ENCODE data around the gene FBXW5. TPM values are rescaled to one million over a fixed set of nuclear protein-coding genes. Genes with fewer than 3 reads are reported as not detected.

The FBXW5 gene
- 258 TPM for polyA plus RNA-seq (2012; ENCODE audit: insufficient read depth, insufficient read length, low read depth)

- Histone ChIP-seq H3K4me1 (no peaks in the 10 kb centered on the region), H3K9me3 (no peaks in the 10 kb centered on the region), H3K36me3 (peaks cover 31% of the 10 kb centered on the region), H3K27me3 (no peaks in the 10 kb centered on the region), H3K4me3 (ENCODE audit: low read depth, low read length) (peak within 1 kb of the TSS; percentile 79)
- peak; percentile 84 for TF ChIP-seq CTCF (IDR thresholded peaks at IDR 0.05; ENCODE audit: low read depth, low read length)
- DNase-seq = peak; percentile 98
Measured at GRCh38 chr9:136944519-136945332, at the start of gene FBXW5, which contains the start of gene C8G. Gene FBXW5 (minus strand): TSS chr9:136944738. CDS start chr9:136944083, 655 bp downstream. Gene C8G (plus strand): TSS chr9:136945243. CDS start chr9:136945321, 78 bp downstream.

DNA sequence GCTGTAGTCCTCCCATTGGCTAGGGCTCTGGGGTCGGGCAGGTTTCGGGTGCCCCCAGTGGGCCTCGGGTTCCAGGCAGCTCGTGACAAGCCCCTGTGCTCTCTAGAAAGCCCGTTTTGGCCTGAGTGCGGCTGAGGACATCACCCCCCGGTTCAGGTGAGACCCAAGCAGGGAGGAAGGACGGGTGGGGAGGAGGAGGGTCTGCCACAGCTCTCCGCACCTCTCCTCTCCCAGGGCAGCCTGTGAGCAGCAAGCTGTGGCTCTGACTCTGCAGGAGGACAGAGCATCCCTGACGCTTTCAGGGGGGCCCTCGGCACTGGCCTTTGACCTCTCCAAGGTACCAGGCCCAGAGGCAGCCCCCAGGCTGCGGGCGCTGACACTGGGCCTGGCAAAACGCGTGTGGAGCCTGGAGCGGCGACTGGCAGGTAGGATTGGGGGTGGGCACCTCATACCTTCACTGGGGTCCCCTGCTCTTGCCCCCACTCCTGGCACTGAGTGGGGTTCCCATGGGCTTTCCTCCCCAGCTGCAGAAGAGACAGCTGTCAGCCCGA, 48.4 kb upstream of the FBXW5 start:
- H3K4me1 ChIP-seq = peaks cover 19% of the 10 kb centered on the region

GRCh38 chr9:136991993-136992818, 47.7 kb upstream of the FBXW5 start, which contains the start of gene PAXX:
Gene PAXX (plus strand): TSS chr9:136992422. CDS start chr9:136992444, 22 bp downstream.
- Histone ChIP-seq H3K27me3 (no peaks in the 10 kb centered on the region), H3K9me3 (no peaks in the 10 kb centered on the region), H3K36me3 (peaks cover 12% of the 10 kb centered on the region), H3K4me3 (ENCODE audit: low read depth, low read length) (peak within 1 kb of the TSS; percentile 84), H3K4me1 (peaks cover 19% of the 10 kb centered on the region)
- no peak for TF ChIP-seq CTCF (IDR thresholded peaks at IDR 0.05; ENCODE audit: low read depth, low read length)
- DNase-seq = peak; percentile 98

More for the DNA sequence above, 48.4 kb upstream of the FBXW5 start:
- TF ChIP-seq CTCF (IDR thresholded peaks at IDR 0.05; ENCODE audit: low read depth, low read length) = no peak
- no peaks in the 10 kb centered on the region for H3K9me3 ChIP-seq
- peaks cover 12% of the 10 kb centered on the region for H3K36me3 ChIP-seq
- H3K27me3 ChIP-seq = no peaks in the 10 kb centered on the region
- H3K4me3 ChIP-seq (ENCODE audit: low read depth, low read length) = peak overlapping the region; percentile 84
- no peak for DNase-seq

GRCh38 chr9:136990242-136990911, 45.8 kb upstream of the FBXW5 start:
- Histone ChIP-seq H3K4me1 (peaks cover 3% of the 10 kb centered on the region; the same call in 1 of the 2 replicates), H3K36me3 (peaks cover 12% of the 10 kb centered on the region), H3K9me3 (no peaks in the 10 kb centered on the region), H3K27me3 (no peaks in the 10 kb centered on the region), H3K4me3 (ENCODE audit: low read depth, low read length) (no peak overlapping the region)
- DNase-seq = no peak
- no peak for TF ChIP-seq CTCF (IDR thresholded peaks at IDR 0.05; ENCODE audit: low read depth, low read length)

DNA sequence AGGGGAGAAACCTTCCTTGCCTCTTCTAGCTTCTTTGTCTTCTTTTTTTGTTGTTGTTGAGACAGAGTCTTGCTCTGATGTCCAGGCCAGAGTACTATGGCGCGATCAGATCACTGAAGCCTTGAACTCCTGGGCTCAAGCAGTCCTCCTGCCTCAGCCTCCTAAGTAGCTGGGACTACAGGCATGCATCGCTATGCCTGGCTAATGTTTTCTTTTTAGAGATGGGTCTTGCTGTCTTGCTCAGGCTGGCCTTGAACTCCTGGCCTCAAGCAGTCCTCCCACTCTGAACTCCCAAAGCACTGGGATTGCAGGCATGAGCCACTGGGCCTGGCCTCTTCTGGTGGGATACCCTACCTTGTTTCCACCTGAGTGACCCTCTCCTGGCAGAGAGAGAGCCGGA, 44.3 kb upstream of the FBXW5 start:
- Histone ChIP-seq H3K4me1 (no peaks in the 10 kb centered on the region; the same call in 1 of the 2 replicates), H3K36me3 (peaks cover 5% of the 10 kb centered on the region), H3K9me3 (no peaks in the 10 kb centered on the region), H3K4me3 (ENCODE audit: low read depth, low read length) (no peak overlapping the region), H3K27me3 (no peaks in the 10 kb centered on the region)
- no peak for DNase-seq
- TF ChIP-seq CTCF (IDR thresholded peaks at IDR 0.05; ENCODE audit: low read depth, low read length) = no peak

Measured in BE2C (cell line).